ENCODE results near the gene LARGE1. TPM values are rescaled to one million over a fixed set of nuclear protein-coding genes. Genes with fewer than 3 reads are reported as not detected.
"Not testable (repeated sequence)": the region's sequence is repeated elsewhere in the genome, so short reads cannot be mapped to it uniquely, and the experiment has no call there.

LARGE1 gene
- total RNA-seq, 2 donors from 2014 or later = 80.5 to 101 TPM

DNA sequence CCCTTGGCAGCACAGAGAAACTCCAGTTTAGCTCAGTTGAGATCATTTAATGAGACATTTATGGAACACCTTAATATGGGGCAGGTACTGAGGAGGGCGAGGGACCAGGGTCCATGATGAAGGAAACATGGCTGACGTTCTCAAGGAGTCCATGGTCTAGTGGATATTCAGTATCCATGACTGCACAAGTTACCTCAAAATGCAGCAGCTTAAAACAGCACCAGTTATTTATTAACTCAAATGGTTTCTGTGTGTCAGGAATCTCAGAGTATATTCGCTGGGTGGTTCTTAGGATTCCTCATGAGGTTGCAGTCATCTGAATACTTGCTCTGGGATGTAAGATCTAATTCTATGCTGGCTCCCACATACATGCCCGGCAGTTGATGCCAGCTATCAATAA lies 346.8 kb downstream of the LARGE1 start:
- Histone ChIP-seq H3K4me3 (no peak overlapping the region), H3K9me3 (no peaks in the 10 kb centered on the region), H3K4me1 (peaks cover 0 to 5% of the 10 kb centered on the region in 2 donors), H3K36me3 (no peaks in the 10 kb centered on the region), H3K27ac (no peak overlapping the region), H3K27me3 (no peaks in the 10 kb centered on the region)
- TF ChIP-seq, protein P1, sequence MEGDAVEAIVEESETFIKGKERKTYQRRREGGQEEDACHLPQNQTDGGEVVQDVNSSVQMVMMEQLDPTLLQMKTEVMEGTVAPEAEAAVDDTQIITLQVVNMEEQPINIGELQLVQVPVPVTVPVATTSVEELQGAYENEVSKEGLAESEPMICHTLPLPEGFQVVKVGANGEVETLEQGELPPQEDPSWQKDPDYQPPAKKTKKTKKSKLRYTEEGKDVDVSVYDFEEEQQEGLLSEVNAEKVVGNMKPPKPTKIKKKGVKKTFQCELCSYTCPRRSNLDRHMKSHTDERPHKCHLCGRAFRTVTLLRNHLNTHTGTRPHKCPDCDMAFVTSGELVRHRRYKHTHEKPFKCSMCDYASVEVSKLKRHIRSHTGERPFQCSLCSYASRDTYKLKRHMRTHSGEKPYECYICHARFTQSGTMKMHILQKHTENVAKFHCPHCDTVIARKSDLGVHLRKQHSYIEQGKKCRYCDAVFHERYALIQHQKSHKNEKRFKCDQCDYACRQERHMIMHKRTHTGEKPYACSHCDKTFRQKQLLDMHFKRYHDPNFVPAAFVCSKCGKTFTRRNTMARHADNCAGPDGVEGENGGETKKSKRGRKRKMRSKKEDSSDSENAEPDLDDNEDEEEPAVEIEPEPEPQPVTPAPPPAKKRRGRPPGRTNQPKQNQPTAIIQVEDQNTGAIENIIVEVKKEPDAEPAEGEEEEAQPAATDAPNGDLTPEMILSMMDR (IDR thresholded peaks at IDR 0.05) = no peak
- DNase-seq (ENCODE audit: low spot score) = no peak

DNA sequence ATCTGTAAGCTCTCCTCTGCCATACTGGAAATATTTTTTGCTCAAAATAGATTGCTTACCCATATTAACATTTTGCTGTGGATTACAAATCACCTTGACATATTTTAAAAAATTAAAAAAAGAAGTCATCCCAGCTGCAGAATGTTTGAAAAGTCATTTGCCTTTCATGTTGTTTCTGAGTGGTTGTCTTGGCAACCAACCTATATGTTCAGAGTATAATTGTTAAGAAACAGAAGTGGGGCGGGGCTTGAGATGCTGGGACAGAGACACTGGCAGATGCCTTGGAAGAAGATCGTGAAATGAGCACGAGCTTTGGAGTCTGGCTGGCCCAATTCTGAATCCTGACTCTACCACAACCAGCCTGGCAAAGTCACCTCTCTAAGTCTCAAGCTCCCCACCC lies 348.2 kb downstream of the LARGE1 start:
- no peaks in the 10 kb centered on the region for H3K36me3 ChIP-seq
- DNase-seq (ENCODE audit: low spot score) = no peak
- no peaks in the 10 kb centered on the region for H3K9me3 ChIP-seq
- no peak overlapping the region for H3K27ac ChIP-seq
- TF ChIP-seq, protein P1 (IDR thresholded peaks at IDR 0.05) = no peak
- H3K27me3 ChIP-seq = no peaks in the 10 kb centered on the region
- H3K4me3 ChIP-seq = no peak overlapping the region
- no peaks in the 10 kb centered on the region for H3K4me1 ChIP-seq

DNA sequence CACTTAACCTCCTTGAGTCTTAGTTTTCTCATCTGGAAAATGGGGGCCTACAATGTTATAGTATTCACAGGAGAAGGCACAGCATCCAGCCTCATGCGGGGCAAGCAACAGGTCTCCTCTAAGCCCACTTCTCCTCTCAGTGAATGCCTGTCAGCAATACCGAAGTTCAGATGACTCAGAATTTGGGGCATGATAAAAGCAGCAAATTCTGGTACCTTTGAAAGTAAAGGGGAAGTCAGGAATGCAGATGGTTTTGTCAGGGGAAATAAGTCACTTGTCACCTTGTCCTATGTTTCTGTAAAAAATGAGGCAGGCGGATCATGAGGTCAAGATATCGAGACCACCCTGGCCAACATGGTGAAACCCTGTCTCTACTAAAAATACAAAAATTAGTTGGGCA lies 350.2 kb downstream of the LARGE1 start:
- no peaks in the 10 kb centered on the region for H3K36me3 ChIP-seq
- no peak overlapping the region for H3K4me3 ChIP-seq
- no peaks in the 10 kb centered on the region for H3K9me3 ChIP-seq
- no peaks in the 10 kb centered on the region for H3K4me1 ChIP-seq
- no peaks in the 10 kb centered on the region for H3K27me3 ChIP-seq
- no peak overlapping the region for H3K27ac ChIP-seq
- no peak for DNase-seq (ENCODE audit: low spot score)
- TF ChIP-seq, protein P1 (IDR thresholded peaks at IDR 0.05) = no peak

DNA sequence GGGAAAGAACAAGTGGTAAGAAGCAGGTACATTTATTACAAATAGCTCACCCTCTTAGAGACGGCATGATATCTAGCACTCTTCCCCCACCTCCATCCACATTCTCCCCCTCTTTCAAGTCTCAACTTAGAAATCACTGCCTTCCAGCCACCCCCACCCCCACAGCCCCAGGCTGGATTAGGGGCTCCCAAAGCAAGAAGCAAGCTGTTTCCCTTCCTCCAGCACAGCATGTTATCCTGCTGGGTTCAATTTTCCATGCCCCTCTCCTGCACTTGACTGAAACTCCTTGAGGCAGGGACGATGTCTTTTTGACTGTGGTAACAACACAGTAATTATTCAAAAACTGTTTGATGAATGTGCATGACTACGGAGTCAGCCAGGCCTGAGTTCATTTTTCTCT lies 350.7 kb downstream of the LARGE1 start:
- Histone ChIP-seq H3K4me1 (no peaks in the 10 kb centered on the region), H3K27ac (no peak overlapping the region), H3K27me3 (no peaks in the 10 kb centered on the region), H3K36me3 (no peaks in the 10 kb centered on the region), H3K4me3 (no peak overlapping the region), H3K9me3 (no peaks in the 10 kb centered on the region)
- DNase-seq (ENCODE audit: low spot score) = no peak
- TF ChIP-seq, protein P1 (IDR thresholded peaks at IDR 0.05) = no peak

DNA sequence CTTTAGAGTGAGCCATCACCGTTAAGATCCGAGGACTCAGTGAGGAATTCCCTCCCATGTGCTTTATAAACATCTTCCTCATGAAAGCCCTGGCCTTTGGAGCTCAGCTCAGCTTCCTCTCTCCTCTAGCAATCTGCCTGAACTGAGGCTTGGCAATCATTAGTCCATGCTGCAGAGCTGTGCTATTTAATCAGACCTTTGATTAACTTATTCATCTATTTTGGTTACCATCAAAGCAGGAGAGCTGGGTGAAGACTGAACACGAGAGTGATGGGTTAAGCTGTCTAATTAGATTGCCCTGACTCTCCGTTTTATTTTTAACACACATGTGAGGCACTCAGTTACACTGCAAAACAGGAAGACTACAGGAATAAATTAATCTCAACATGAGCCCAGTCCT lies 351.3 kb downstream of the LARGE1 start:
- no peak overlapping the region for H3K27ac ChIP-seq
- H3K27me3 ChIP-seq = no peaks in the 10 kb centered on the region
- no peak for DNase-seq (ENCODE audit: low spot score)
- no peak overlapping the region for H3K4me3 ChIP-seq
- H3K4me1 ChIP-seq = no peaks in the 10 kb centered on the region
- H3K9me3 ChIP-seq = no peaks in the 10 kb centered on the region
- TF ChIP-seq, protein P1 (IDR thresholded peaks at IDR 0.05) = no peak
- H3K36me3 ChIP-seq = no peaks in the 10 kb centered on the region

DNA sequence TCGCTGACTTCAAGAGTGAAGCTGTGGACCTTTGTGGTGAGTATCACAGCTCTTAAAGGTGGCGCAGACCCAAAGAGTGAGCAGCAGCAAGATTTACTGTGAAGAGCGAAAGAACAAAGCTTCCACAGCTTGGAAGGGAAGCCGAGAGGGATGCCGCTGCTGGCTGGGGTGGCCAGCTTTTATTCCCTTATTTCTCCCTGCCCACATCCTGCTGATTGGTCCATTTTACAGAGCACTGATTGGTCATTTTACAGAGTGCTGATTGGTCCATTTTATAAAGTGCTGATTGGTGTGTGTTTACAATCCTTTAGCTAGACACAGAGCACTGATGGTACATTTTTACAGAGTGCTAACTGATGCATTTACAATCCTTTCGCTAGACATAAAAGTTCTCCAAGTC lies 353.8 kb downstream of the LARGE1 start:
- H3K9me3 ChIP-seq; H3K4me1 ChIP-seq; H3K27me3 ChIP-seq; DNase-seq (ENCODE audit: low spot score); H3K4me3 ChIP-seq; H3K27ac ChIP-seq; H3K36me3 ChIP-seq: not testable (repeated sequence)

All from right atrium auricular region (tissue), 2 donors.